ENCODE measurements around the gene SHKBP1.

The SHKBP1 gene

GRCh38 chr19:40603389-40604170 lies 26.9 kb downstream of the SHKBP1 start:
- DNase-seq: peak; percentile 94

GRCh38 chr19:40604171-40604646 lies 27.5 kb downstream of the SHKBP1 start:
- DNase-seq: no peak

- no peak for DNase-seq
Observed at GRCh38 chr19:40604647-40605215, 28.1 kb downstream of the SHKBP1 start.

GRCh38 chr19:40605216-40605971 lies 28.7 kb downstream of the SHKBP1 start:
- DNase-seq: peak; percentile 61

GRCh38 chr19:40607311-40608239 lies 30.9 kb downstream of the SHKBP1 start:
- DNase-seq: no peak

GRCh38 chr19:40608240-40608621 lies 31.6 kb downstream of the SHKBP1 start:
- no peak for DNase-seq

- no peak for DNase-seq
Observed at GRCh38 chr19:40608957-40609356, 32.3 kb downstream of the SHKBP1 start.

- peak; percentile 71 for DNase-seq
Observed at GRCh38 chr19:40609561-40610395, 33.1 kb downstream of the SHKBP1 start.

- no peak for DNase-seq
Observed at GRCh38 chr19:40610396-40611064, 33.9 kb downstream of the SHKBP1 start.

GRCh38 chr19:40611096-40611495 lies 34.4 kb downstream of the SHKBP1 start:
- DNase-seq: no peak

- DNase-seq: no peak
Observed at GRCh38 chr19:40611900-40612698, 35.4 kb downstream of the SHKBP1 start.

GRCh38 chr19:40612831-40613689 lies 36.4 kb downstream of the SHKBP1 start:
- DNase-seq: no peak

GRCh38 chr19:40613690-40614621 lies 37.3 kb downstream of the SHKBP1 start:
- DNase-seq: peak; percentile 72

GRCh38 chr19:40614622-40615411 lies 38.1 kb downstream of the SHKBP1 start:
- DNase-seq: peak; percentile 92

- no peak for DNase-seq
Observed at GRCh38 chr19:40616178-40616577, 39.5 kb downstream of the SHKBP1 start.

- DNase-seq: no peak
Observed at GRCh38 chr19:40616941-40617340, 40.3 kb downstream of the SHKBP1 start.

- DNase-seq: no peak
Observed at GRCh38 chr19:40617961-40618360, 41.3 kb downstream of the SHKBP1 start.

Measured in fibroblast of skin of back (primary cell).